ENCODE measurements around the gene ZNF385A. TPM values are rescaled to one million over a fixed set of nuclear protein-coding genes. Genes with fewer than 3 reads are reported as not detected.

ZNF385A gene
- total and polyA plus RNA-seq, 2 of the 13 experiments (the other 11 are each of a cell fraction or from before 2014, with no cell fraction given): 0.44 to 0.67 TPM

DNA sequence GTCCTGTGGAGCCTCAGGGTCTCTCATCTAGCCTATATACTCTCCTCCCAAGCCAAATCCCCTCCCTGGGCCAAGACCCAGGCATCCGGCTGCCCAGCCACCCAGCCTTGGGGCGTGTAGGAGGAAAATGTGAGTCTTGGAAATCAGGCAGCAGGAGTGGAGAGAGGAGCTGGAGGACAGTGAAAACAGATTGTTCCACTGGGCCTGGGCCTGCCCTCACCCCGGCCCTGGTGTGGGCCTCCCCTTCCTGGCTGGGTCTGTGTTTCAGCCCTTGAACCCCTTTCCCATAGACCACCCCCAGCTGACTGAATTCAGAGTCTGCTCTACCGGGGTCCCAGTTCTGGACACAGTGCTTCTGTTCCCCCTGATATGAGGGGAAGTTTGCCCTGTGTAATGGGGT is 27.8 kb upstream of the ZNF385A start:
- no peaks in the 10 kb centered on the region for H3K9me3 ChIP-seq (ENCODE audit: low read length)
- no peak for TF ChIP-seq ZNF776 (CRISPR knock-in tag; IDR thresholded peaks at IDR 0.05)
- intact Hi-C loops (cut with micrococcal nuclease; ENCODE audit: unreplicated experiment): no loop called here
- no TSS peak for BruUV-seq (replicated peaks)
- H3K4me3 ChIP-seq (replicated peaks in 1 of 3; ENCODE audit: insufficient read depth in 1 of 3, low read depth in 2 of 3, low read length in 3 of 3): no peak overlapping the region
- ATAC-seq: no peak
- ChIA-PET CTCF (ENCODE audit: low intra/inter-chr PET ratio, low total read pairs) (no interaction called here), POLR2A (no interaction called here)
- no peaks in the 10 kb centered on the region for H3K36me3 ChIP-seq (replicated peaks in 1 of 2; ENCODE audit: control insufficient read depth in 1 of 2, insufficient read depth in 2 of 2, low read length in 2 of 2)
- no peak for DNase-seq (ENCODE audit: low spot score)
- peaks cover 11 to 12% of the 10 kb centered on the region in 2 experiments; a peak in 3 of 5 replicates for H3K27me3 ChIP-seq (ENCODE audit: control insufficient read depth in 1 of 2, insufficient read depth in 2 of 2, low read length in 2 of 2)
- no peak for FAIRE-seq
- H2AFZ ChIP-seq (ENCODE audit: low read length): no peak overlapping the region
- no peaks in the 10 kb centered on the region for H3K79me2 ChIP-seq (ENCODE audit: insufficient read depth, low read length)
- H3K4me2 ChIP-seq (ENCODE audit: low read depth, low read length): no peak overlapping the region
- H3K4me1 ChIP-seq (ENCODE audit: insufficient read depth, low read length): peaks cover 8% of the 10 kb centered on the region
- H3K27ac ChIP-seq (ENCODE audit: extremely low read length, insufficient read depth, low read length): no peak overlapping the region
- in situ Hi-C loops (cut with HindIII; ENCODE audit: extremely low pct_ligation_motif_present, low pct_unique_long_range_greater_than_20kb): no loop called here
- H3K9ac ChIP-seq (ENCODE audit: insufficient read depth, low read depth, low read length): no peak overlapping the region
- 21% methylated on average over 3 of the region's 4 CpGs for WGBS (ENCODE audit: low lambda C conversion rate)
- no peaks in the 10 kb centered on the region for H4K20me1 ChIP-seq (ENCODE audit: insufficient read depth, low read length)

DNA sequence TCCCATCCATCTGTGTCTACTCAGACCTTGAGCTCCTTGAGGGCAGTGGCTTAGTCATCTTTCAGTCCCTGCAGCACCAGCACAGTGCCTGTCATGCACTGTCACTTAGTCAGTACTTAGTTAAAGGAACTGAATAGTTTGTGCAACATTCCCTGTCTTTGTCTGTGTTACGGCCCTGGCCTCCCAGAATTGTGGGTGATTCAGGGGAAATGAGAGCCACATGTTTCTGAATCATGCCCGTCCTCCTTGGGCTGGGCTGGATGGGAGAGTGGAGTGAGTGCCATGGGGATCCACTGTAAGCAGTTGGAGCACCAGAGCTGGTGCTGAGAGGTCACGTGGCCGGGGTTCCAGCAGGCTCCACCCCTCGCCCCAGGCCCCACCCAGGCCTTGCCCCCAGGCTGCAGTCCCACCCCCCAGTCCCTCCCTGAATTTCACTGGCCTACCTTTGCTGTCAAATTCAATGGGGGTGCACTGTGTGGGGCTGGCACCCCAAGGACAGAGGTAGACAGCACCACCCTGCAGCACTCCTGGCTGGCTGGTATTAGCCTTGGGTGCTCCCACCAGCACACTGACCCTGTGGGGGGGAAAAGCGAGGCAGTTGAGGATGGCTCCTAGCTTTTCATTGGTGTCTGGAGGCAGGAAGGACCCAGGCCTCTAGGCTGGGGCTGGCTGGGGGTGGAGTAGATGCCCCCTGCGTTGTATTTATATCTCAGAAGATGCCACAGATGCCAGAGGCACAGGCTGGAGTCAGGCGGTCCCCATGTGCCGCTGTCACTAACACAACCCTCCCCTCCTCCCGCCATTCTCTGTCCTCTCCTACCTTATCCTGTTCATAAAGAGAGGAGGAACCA is 27.1 kb upstream of the ZNF385A start:
- H3K79me2 ChIP-seq (ENCODE audit: insufficient read depth, low read length): no peaks in the 10 kb centered on the region
- H3K27ac ChIP-seq (ENCODE audit: extremely low read length, insufficient read depth, low read length): no peak overlapping the region
- no peak overlapping the region for H2AFZ ChIP-seq (ENCODE audit: low read length)
- no peaks in the 10 kb centered on the region for H4K20me1 ChIP-seq (ENCODE audit: insufficient read depth, low read length)
- H3K27me3 ChIP-seq (ENCODE audit: control insufficient read depth in 1 of 2, insufficient read depth in 2 of 2, low read length in 2 of 2): peaks cover 4 to 9% of the 10 kb centered on the region in 2 experiments; a peak in 2 of 5 replicates
- no peak overlapping the region for H3K4me2 ChIP-seq (ENCODE audit: low read depth, low read length)
- H3K36me3 ChIP-seq (replicated peaks in 1 of 2; ENCODE audit: control insufficient read depth in 1 of 2, insufficient read depth in 2 of 2, low read length in 2 of 2): no peaks in the 10 kb centered on the region
- DNase-seq (ENCODE audit: low spot score): no peak
- BruUV-seq (replicated peaks): no TSS peak
- H3K9ac ChIP-seq (ENCODE audit: insufficient read depth, low read depth, low read length): no peak overlapping the region
- peaks cover 8% of the 10 kb centered on the region for H3K4me1 ChIP-seq (ENCODE audit: insufficient read depth, low read length)
- in situ Hi-C loops (cut with HindIII; ENCODE audit: extremely low pct_ligation_motif_present, low pct_unique_long_range_greater_than_20kb) (no loop called here), intact Hi-C loops (cut with micrococcal nuclease; ENCODE audit: unreplicated experiment) (no loop called here)
- FAIRE-seq: no peak
- ATAC-seq: no peak
- POLR2A ChIA-PET: no interaction called here
- no peak overlapping the region for H3K4me3 ChIP-seq (replicated peaks in 1 of 3; ENCODE audit: insufficient read depth in 1 of 3, low read depth in 2 of 3, low read length in 3 of 3)
- WGBS (ENCODE audit: low lambda C conversion rate): 23% methylated on average over 2 of the region's 10 CpGs
- H3K9me3 ChIP-seq (ENCODE audit: low read length): no peaks in the 10 kb centered on the region
- CTCF ChIA-PET (ENCODE audit: low intra/inter-chr PET ratio, low total read pairs): no interaction called here
- TF ChIP-seq STAT5B (CRISPR knock-in tag; IDR thresholded peaks at IDR 0.05) (no peak), WIZ (CRISPR knock-in tag; IDR thresholded peaks at IDR 0.05) (no peak), SETDB1 (CRISPR knock-in tag; IDR thresholded peaks at IDR 0.05; ENCODE audit: borderline replicate concordance) (no peak), ZNF564 (CRISPR knock-in tag; IDR thresholded peaks at IDR 0.05) (no peak), ZNF768 (CRISPR knock-in tag; IDR thresholded peaks at IDR 0.05) (no peak), REXO4 (CRISPR knock-in tag; IDR thresholded peaks at IDR 0.05; ENCODE audit: borderline replicate concordance) (no peak), ZNF605 (CRISPR knock-in tag; IDR thresholded peaks at IDR 0.05) (no peak), ZNF343 (CRISPR knock-in tag; IDR thresholded peaks at IDR 0.05) (no peak), ZNF713 (CRISPR knock-in tag; IDR thresholded peaks at IDR 0.05) (no peak), ZSCAN29 (CRISPR knock-in tag; conservative IDR thresholded peaks at IDR 0.05) (no peak), ZNF441 (CRISPR knock-in tag; IDR thresholded peaks at IDR 0.05; ENCODE audit: borderline replicate concordance) (no peak), ZNF543 (CRISPR knock-in tag; IDR thresholded peaks at IDR 0.05) (no peak), CBFB (CRISPR knock-in tag; IDR thresholded peaks at IDR 0.05) (no peak)
- TF ChIP-seq, protein P1, sequence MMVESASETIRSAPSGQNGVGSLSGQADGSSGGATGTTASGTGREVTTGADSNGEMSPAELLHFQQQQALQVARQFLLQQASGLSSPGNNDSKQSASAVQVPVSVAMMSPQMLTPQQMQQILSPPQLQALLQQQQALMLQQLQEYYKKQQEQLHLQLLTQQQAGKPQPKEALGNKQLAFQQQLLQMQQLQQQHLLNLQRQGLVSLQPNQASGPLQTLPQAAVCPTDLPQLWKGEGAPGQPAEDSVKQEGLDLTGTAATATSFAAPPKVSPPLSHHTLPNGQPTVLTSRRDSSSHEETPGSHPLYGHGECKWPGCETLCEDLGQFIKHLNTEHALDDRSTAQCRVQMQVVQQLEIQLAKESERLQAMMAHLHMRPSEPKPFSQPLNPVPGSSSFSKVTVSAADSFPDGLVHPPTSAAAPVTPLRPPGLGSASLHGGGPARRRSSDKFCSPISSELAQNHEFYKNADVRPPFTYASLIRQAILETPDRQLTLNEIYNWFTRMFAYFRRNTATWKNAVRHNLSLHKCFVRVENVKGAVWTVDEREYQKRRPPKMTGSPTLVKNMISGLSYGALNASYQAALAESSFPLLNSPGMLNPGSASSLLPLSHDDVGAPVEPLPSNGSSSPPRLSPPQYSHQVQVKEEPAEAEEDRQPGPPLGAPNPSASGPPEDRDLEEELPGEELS (CRISPR knock-in tag; IDR thresholded peaks at IDR 0.05): no peak
- TF ChIP-seq, protein P2, sequence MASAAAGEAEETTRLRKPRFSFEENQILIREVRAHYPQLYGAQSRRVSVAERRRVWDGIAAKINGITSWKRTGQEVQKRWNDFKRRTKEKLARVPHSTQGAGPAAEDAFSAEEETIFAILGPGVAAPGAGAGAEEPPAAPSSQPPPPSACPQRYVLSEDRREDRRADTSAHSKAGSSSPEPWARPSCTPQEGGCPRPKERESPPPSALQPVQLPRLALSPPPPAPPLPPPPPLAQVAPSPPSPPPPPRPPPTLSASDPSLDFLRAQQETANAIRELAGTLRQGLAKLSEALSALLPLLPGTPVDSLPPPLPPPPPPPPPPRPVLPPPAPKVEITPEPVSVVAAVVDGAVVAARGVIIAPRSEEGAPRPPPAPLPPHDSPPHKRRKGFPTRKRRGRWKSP (CRISPR knock-in tag; IDR thresholded peaks at IDR 0.05): no peak

All from HepG2 (cell line).